Suprapubic skin (tissue), 4 donors: ENCODE results near the gene DBN1. TPM values are rescaled to one million over a fixed set of nuclear protein-coding genes. Genes with fewer than 3 reads are reported as not detected.
A peak's percentile ranks its signal among the peaks of the same experiment; 100 is the strongest.

Experiments used
- DNase-seq, 2 donors: peaks; one replicate each; pipeline ENCODE4 v3.0.0-alpha.2; 2019; ENCODE audit warnings: low spot score in 2 of 2
- H3K27ac ChIP-seq: fragments of 200-600 bp; sonication (generic); one replicate; pipeline ENCODE4 v1.5.1; 2019
- H3K27me3 ChIP-seq: fragments of 200-600 bp; sonication (generic); one replicate; pipeline ENCODE4 v1.5.1; 2019
- H3K36me3 ChIP-seq: fragments of 200-600 bp; sonication (generic); one replicate; pipeline ENCODE4 v1.5.1; 2019
- H3K4me1 ChIP-seq: fragments of 200-600 bp; sonication (generic); one replicate; pipeline ENCODE4 v1.5.1; 2019
- H3K4me3 ChIP-seq: fragments of 200-600 bp; sonication (generic); one replicate; pipeline ENCODE4 v1.5.1; 2019; ENCODE audit warnings: mild to moderate bottlenecking
- H3K9me3 ChIP-seq: fragments of 200-600 bp; sonication (generic); one replicate; pipeline ENCODE4 v1.5.1; 2019
- CTCF ChIP-seq, 2 donors: fragments of 200-600 bp in 1 of 2; fragments of 450-650 bp in 1 of 2; sonication (generic) in 1 of 2; IDR thresholded peaks; one replicate each; pipeline ENCODE4 v1.5.1; 2016 to 2019; ENCODE audit warnings: antibody characterized with exemption in 2 of 2, mild to moderate bottlenecking in 1 of 2, moderate library complexity in 1 of 2
- EP300 ChIP-seq: sonication (generic); formaldehyde crosslinking; IDR thresholded peaks from one replicate; pipeline ENCODE4 v1.6.1; 2017; ENCODE audit warnings: antibody characterized with exemption
- POLR2A ChIP-seq, 2 donors: fragments of 450-650 bp; IDR thresholded peaks; one replicate each; pipeline ENCODE4 v1.6.1; 2017; ENCODE audit warnings: antibody characterized with exemption in 2 of 2, mild to moderate bottlenecking in 2 of 2, moderate library complexity in 2 of 2
- POLR2AphosphoS5 ChIP-seq, 3 donors: sonication (generic); formaldehyde crosslinking; IDR thresholded peaks; one replicate each; pipeline ENCODE4 v1.6.1; 2017; ENCODE audit warnings: antibody characterized with exemption in 3 of 3
- WGBS: methylation state at CpG from one replicate; pipeline ENCODE4 v1.1.5; 2018; 5-methylcytosine and 5-hydroxymethylcytosine counted together
- total RNA-seq, 4 donors: library from RNA; depleted of rRNA; stranded (reverse); fragments of >200 nt; gene quantifications; one replicate each; pipeline ENCODE4 v1.1.0, GENCODE V29; 2016

The DBN1 gene
- total RNA-seq, 4 donors from 2014 or later: 13.1 to 43.4 (median 25.3) TPM

- H3K27ac ChIP-seq: peak overlapping the region; percentile 53
- H3K4me1 ChIP-seq: peaks cover 76% of the 10 kb centered on the region
- peak in 1 of 2 donors; percentile 76 for DNase-seq
- H3K9me3 ChIP-seq: no peaks in the 10 kb centered on the region
- no peaks in the 10 kb centered on the region for H3K27me3 ChIP-seq
- 3% methylated on average over 14 of the region's 23 CpGs for WGBS
- TF ChIP-seq CTCF (IDR thresholded peaks at IDR 0.05): no peak
- TF ChIP-seq POLR2A (IDR thresholded peaks at IDR 0.05): no peak
- no peak for TF ChIP-seq EP300
- no peak for TF ChIP-seq POLR2AphosphoS5 (IDR thresholded peaks at IDR 0.05)
- H3K4me3 ChIP-seq: peak overlapping the region; percentile 74
- H3K36me3 ChIP-seq: no peaks in the 10 kb centered on the region
Observed at GRCh38 chr5:177447611-177448243, 25.7 kb downstream of the DBN1 start.

- Histone ChIP-seq H3K4me1 (peaks cover 70% of the 10 kb centered on the region), H3K9me3 (no peaks in the 10 kb centered on the region), H3K36me3 (peaks cover 1% of the 10 kb centered on the region), H3K27ac (peak overlapping the region; percentile 53), H3K27me3 (no peaks in the 10 kb centered on the region), H3K4me3 (peak overlapping the region; percentile 74)
- DNase-seq: peak in 1 of 2 donors; percentile 67
- no peak for TF ChIP-seq CTCF (IDR thresholded peaks at IDR 0.05)
- TF ChIP-seq POLR2A (IDR thresholded peaks at IDR 0.05): no peak
- TF ChIP-seq POLR2AphosphoS5 (IDR thresholded peaks at IDR 0.05): no peak
- TF ChIP-seq EP300: no peak
- WGBS: no CpG with 5 or more reads among the region's 52 CpGs
Observed at GRCh38 chr5:177447066-177447610, 26.3 kb downstream of the DBN1 start.

- DNase-seq: peak in 1 of 2 donors; percentile 76
- Histone ChIP-seq H3K4me3 (peak within 1 kb of the TSS; percentile 74), H3K4me1 (peaks cover 68% of the 10 kb centered on the region), H3K9me3 (no peaks in the 10 kb centered on the region), H3K27me3 (no peaks in the 10 kb centered on the region), H3K27ac (peak within 1 kb of the TSS; percentile 53), H3K36me3 (peaks cover 8% of the 10 kb centered on the region)
- WGBS: 0% methylated on average over 9 of the region's 89 CpGs
- no peak for TF ChIP-seq POLR2A (IDR thresholded peaks at IDR 0.05)
- no peak for TF ChIP-seq POLR2AphosphoS5 (IDR thresholded peaks at IDR 0.05)
- TF ChIP-seq EP300: no peak
- TF ChIP-seq CTCF (IDR thresholded peaks at IDR 0.05): no peak
Observed at GRCh38 chr5:177446200-177447065, 27.0 kb downstream of the DBN1 start, which contains the start of gene PRR7. TSS of gene PRR7 (plus strand) at chr5:177446814. CDS start at chr5:177455068, 8,254 bp downstream.

GRCh38 chr5:177445917-177446199, 27.6 kb downstream of the DBN1 start:
- TF ChIP-seq CTCF (IDR thresholded peaks at IDR 0.05) (no peak), EP300 (no peak), POLR2AphosphoS5 (IDR thresholded peaks at IDR 0.05) (no peak), POLR2A (IDR thresholded peaks at IDR 0.05) (no peak)
- peaks cover 68% of the 10 kb centered on the region for H3K4me1 ChIP-seq
- H3K27ac ChIP-seq: peak overlapping the region; percentile 53
- no peaks in the 10 kb centered on the region for H3K27me3 ChIP-seq
- no peaks in the 10 kb centered on the region for H3K9me3 ChIP-seq
- WGBS: 3% methylated on average over 8 of the region's 8 CpGs
- H3K4me3 ChIP-seq: peak overlapping the region; percentile 74
- peaks cover 14% of the 10 kb centered on the region for H3K36me3 ChIP-seq
- no peak for DNase-seq
